Adipocyte (in vitro differentiated cells): ENCODE results near the gene UBE2U.

Source experiments
- DNase-seq: peaks from one replicate; pipeline ENCODE4 v3.0.0-alpha.2; 2015; ENCODE audit warnings: low read depth
- H3K27me3 ChIP-seq: replicated peaks from 2 replicates; pipeline ENCODE4 v1.7.0; 2013; ENCODE audit warnings: mild to moderate bottlenecking, low read length, moderate library complexity; ENCODE audit not compliant: control insufficient read depth, insufficient read depth
- H3K36me3 ChIP-seq: 2 replicates; pipeline ENCODE4 v1.7.0; 2013; ENCODE audit warnings: low read length, mild to moderate bottlenecking, moderate library complexity; ENCODE audit not compliant: control insufficient read depth, insufficient read depth, severe bottlenecking
- H3K4me1 ChIP-seq: 2 replicates; pipeline ENCODE4 v1.7.0; 2013; ENCODE audit warnings: mild to moderate bottlenecking, low read length, moderate library complexity; ENCODE audit not compliant: control insufficient read depth, insufficient read depth
- H3K4me3 ChIP-seq: 2 replicates; pipeline ENCODE4 v1.7.0; 2013; ENCODE audit warnings: mild to moderate bottlenecking, low read length, moderate library complexity
- H3K9ac ChIP-seq: 2 replicates; pipeline ENCODE4 v1.7.0; 2013; ENCODE audit warnings: mild to moderate bottlenecking, low read length, moderate library complexity
- H3K9me3 ChIP-seq: 2 replicates; pipeline ENCODE4 v1.7.0; 2013; ENCODE audit warnings: mild to moderate bottlenecking, low read length, moderate library complexity; ENCODE audit not compliant: control insufficient read depth

The UBE2U gene

GRCh38 chr1:64263335-64263734, 59.9 kb downstream of the UBE2U start:
- Histone ChIP-seq H3K36me3 (no peaks in the 10 kb centered on the region), H3K4me1 (no peaks in the 10 kb centered on the region), H3K27me3 (no peaks in the 10 kb centered on the region), H3K4me3 (no peak overlapping the region), H3K9ac (no peak overlapping the region), H3K9me3 (no peaks in the 10 kb centered on the region)
- DNase-seq: no peak

- Histone ChIP-seq H3K9ac (no peak overlapping the region), H3K27me3 (no peaks in the 10 kb centered on the region)
Measured at GRCh38 chr1:64263856-64264255, 60.4 kb downstream of the UBE2U start.

GRCh38 chr1:64265141-64265540, 61.7 kb downstream of the UBE2U start:
- Histone ChIP-seq H3K4me3 (no peak overlapping the region), H3K4me1 (peaks cover 5% of the 10 kb centered on the region), H3K9ac (no peak overlapping the region), H3K9me3 (no peaks in the 10 kb centered on the region), H3K27me3 (no peaks in the 10 kb centered on the region), H3K36me3 (no peaks in the 10 kb centered on the region)
- DNase-seq: peak; percentile 61

More at GRCh38 chr1:64263856-64264255, 60.4 kb downstream of the UBE2U start:
- H3K4me3 ChIP-seq: no peak overlapping the region
- no peaks in the 10 kb centered on the region for H3K9me3 ChIP-seq
- no peaks in the 10 kb centered on the region for H3K4me1 ChIP-seq
- DNase-seq: no peak
- H3K36me3 ChIP-seq: no peaks in the 10 kb centered on the region

GRCh38 chr1:64266991-64267390, 63.6 kb downstream of the UBE2U start:
- no peaks in the 10 kb centered on the region for H3K27me3 ChIP-seq
- no peaks in the 10 kb centered on the region for H3K36me3 ChIP-seq
- H3K9ac ChIP-seq: no peak overlapping the region
- H3K9me3 ChIP-seq: no peaks in the 10 kb centered on the region
- peaks cover 5% of the 10 kb centered on the region for H3K4me1 ChIP-seq
- no peak for DNase-seq
- H3K4me3 ChIP-seq: no peak overlapping the region

GRCh38 chr1:64268653-64269557, 65.5 kb downstream of the UBE2U start:
- Histone ChIP-seq H3K9me3 (no peaks in the 10 kb centered on the region), H3K4me3 (no peak overlapping the region), H3K27me3 (peaks cover 5% of the 10 kb centered on the region), H3K4me1 (peaks cover 5% of the 10 kb centered on the region), H3K9ac (no peak overlapping the region), H3K36me3 (no peaks in the 10 kb centered on the region)
- peak; percentile 95 for DNase-seq

GRCh38 chr1:64269558-64269884, 66.1 kb downstream of the UBE2U start:
- Histone ChIP-seq H3K4me3 (no peak overlapping the region), H3K36me3 (no peaks in the 10 kb centered on the region), H3K9me3 (no peaks in the 10 kb centered on the region), H3K4me1 (peaks cover 5% of the 10 kb centered on the region), H3K27me3 (peaks cover 5% of the 10 kb centered on the region), H3K9ac (no peak overlapping the region)
- DNase-seq: no peak

- Histone ChIP-seq H3K9ac (no peak overlapping the region), H3K4me3 (no peak overlapping the region), H3K9me3 (no peaks in the 10 kb centered on the region), H3K4me1 (no peaks in the 10 kb centered on the region), H3K36me3 (no peaks in the 10 kb centered on the region), H3K27me3 (no peaks in the 10 kb centered on the region)
- DNase-seq: no peak
Measured at GRCh38 chr1:64280001-64280400, 76.6 kb downstream of the UBE2U start.

- DNase-seq: no peak
- H3K4me3 ChIP-seq: no peak overlapping the region
- H3K4me1 ChIP-seq: no peaks in the 10 kb centered on the region
- no peaks in the 10 kb centered on the region for H3K27me3 ChIP-seq
- no peaks in the 10 kb centered on the region for H3K36me3 ChIP-seq
- no peaks in the 10 kb centered on the region for H3K9me3 ChIP-seq
- no peak overlapping the region for H3K9ac ChIP-seq
Measured at GRCh38 chr1:64282351-64282750, 78.9 kb downstream of the UBE2U start.

- H3K4me1 ChIP-seq: no peaks in the 10 kb centered on the region
- H3K36me3 ChIP-seq: no peaks in the 10 kb centered on the region
- H3K9me3 ChIP-seq: no peaks in the 10 kb centered on the region
- no peak overlapping the region for H3K9ac ChIP-seq
- no peaks in the 10 kb centered on the region for H3K27me3 ChIP-seq
- no peak for DNase-seq
- H3K4me3 ChIP-seq: no peak overlapping the region
Measured at GRCh38 chr1:64287071-64287470, 83.6 kb downstream of the UBE2U start.

GRCh38 chr1:64290420-64290819, 87.0 kb downstream of the UBE2U start:
- H3K4me1 ChIP-seq: no peaks in the 10 kb centered on the region
- no peaks in the 10 kb centered on the region for H3K27me3 ChIP-seq
- H3K4me3 ChIP-seq: no peak overlapping the region
- DNase-seq: no peak
- H3K9me3 ChIP-seq: peaks cover 3% of the 10 kb centered on the region
- H3K36me3 ChIP-seq: no peaks in the 10 kb centered on the region
- no peak overlapping the region for H3K9ac ChIP-seq

- no peak overlapping the region for H3K4me3 ChIP-seq
- no peaks in the 10 kb centered on the region for H3K36me3 ChIP-seq
- no peaks in the 10 kb centered on the region for H3K27me3 ChIP-seq
- no peak overlapping the region for H3K9ac ChIP-seq
- DNase-seq: no peak
- no peaks in the 10 kb centered on the region for H3K4me1 ChIP-seq
- H3K9me3 ChIP-seq: peaks cover 8% of the 10 kb centered on the region
Measured at GRCh38 chr1:64291931-64292330, 88.5 kb downstream of the UBE2U start.

- no peak overlapping the region for H3K4me3 ChIP-seq
- peaks cover 12% of the 10 kb centered on the region for H3K9me3 ChIP-seq
- H3K36me3 ChIP-seq: no peaks in the 10 kb centered on the region
- H3K9ac ChIP-seq: no peak overlapping the region
- peak; percentile 64 for DNase-seq
- no peaks in the 10 kb centered on the region for H3K27me3 ChIP-seq
- H3K4me1 ChIP-seq: no peaks in the 10 kb centered on the region
Measured at GRCh38 chr1:64292399-64292798, 89.0 kb downstream of the UBE2U start.
